HepG2 (cell line): Measurements from ENCODE around the gene ZBTB22. TPM values are rescaled to one million over a fixed set of nuclear protein-coding genes. Genes with fewer than 3 reads are reported as not detected.

Source experiments
- ADNP ChIP-seq: sonication (generic); formaldehyde crosslinking; IDR thresholded peaks from 2 replicates; pipeline ENCODE4 v1.4.0; 2020; ENCODE audit warnings: missing genetic modification reagents
- MXD4 ChIP-seq: IDR thresholded peaks from 2 replicates; pipeline ENCODE4 v1.6.1; 2016; ENCODE audit warnings: mild to moderate bottlenecking, missing biosample characterization, missing genetic modification reagents
- NFE2L1 ChIP-seq: sonication (generic); formaldehyde crosslinking; IDR thresholded peaks from 2 replicates; pipeline ENCODE4 v1.4.0; 2020; ENCODE audit warnings: missing genetic modification reagents, mild to moderate bottlenecking, borderline replicate concordance
- POLR2AphosphoS5 ChIP-seq: IDR thresholded peaks from 2 replicates; pipeline ENCODE4 v1.6.1; 2012; ENCODE audit warnings: low read depth, low read length
- ZFP37 ChIP-seq: sonication (generic); formaldehyde crosslinking; IDR thresholded peaks from 2 replicates; pipeline ENCODE4 v1.4.0; 2020; ENCODE audit warnings: missing genetic modification reagents, borderline replicate concordance
- polyA plus RNA-seq, 8 experiments: library from polyadenylated mRNA; depleted of rRNA in 3 of 8; stranded (reverse) in 7 of 8; unstranded in 1 of 8; fragments of >200 nt; fragmentation: Illumina TruSeq in 4 of 8; extraction: Trizol in 4 of 8; gene quantifications; 2 replicates each; pipeline versions ENCODE4 v1.2.1 to v1.2.3, GENCODE V29; 2011 to 2016; ENCODE audit warnings: low read depth in 4 of 8, missing spikeins in 1 of 8, mixed read lengths in 1 of 8; ENCODE audit not compliant: insufficient read depth in 1 of 8
- total RNA-seq, 5 experiments: library from RNA; depleted of rRNA; stranded (reverse); fragments of >200 nt; fragmentation: Illumina TruSeq; extraction: Trizol; gene quantifications; 2 replicates each; pipeline ENCODE4 v1.2.3, GENCODE V29; 2016; ENCODE audit warnings: low read depth in 1 of 5
- TF ChIP-seq, protein P1 (sequence below): sonication (generic); formaldehyde crosslinking; IDR thresholded peaks from 2 replicates; pipeline ENCODE4 v1.8.1; 2023; ENCODE audit warnings: missing genetic modification reagents, mild to moderate bottlenecking, borderline replicate concordance
- TF ChIP-seq, protein P2 (sequence below): sonication (generic); formaldehyde crosslinking; IDR thresholded peaks from 2 replicates; pipeline ENCODE4 v1.4.0; 2020; ENCODE audit warnings: missing genetic modification reagents
- TF ChIP-seq, protein P3 (sequence below): IDR thresholded peaks from 2 replicates; pipeline ENCODE4 v1.6.1; 2016; ENCODE audit warnings: mild to moderate bottlenecking
- TF ChIP-seq, protein P4 (sequence below): sonication (generic); formaldehyde crosslinking; IDR thresholded peaks from 2 replicates; pipeline ENCODE4 v1.4.0; 2020; ENCODE audit warnings: mild to moderate bottlenecking, missing genetic modification reagents, borderline replicate concordance
- TF ChIP-seq, protein P5 (sequence below): sonication (generic); formaldehyde crosslinking; IDR thresholded peaks from 2 replicates; pipeline ENCODE4 v1.4.0; 2020; ENCODE audit warnings: missing genetic modification reagents, mild to moderate bottlenecking, borderline replicate concordance
- TF ChIP-seq, protein P6 (sequence below): IDR thresholded peaks from 2 replicates; pipeline ENCODE4 v1.6.1; 2016; ENCODE audit warnings: missing compliant biosample characterization, missing genetic modification reagents, borderline replicate concordance
- TF ChIP-seq, protein P7 (sequence below): sonication (generic); formaldehyde crosslinking; IDR thresholded peaks from 2 replicates; pipeline ENCODE4 v1.5.1; 2020; ENCODE audit warnings: missing genetic modification reagents, mild to moderate bottlenecking, borderline replicate concordance
- TF ChIP-seq, protein P8 (sequence below): sonication (generic); formaldehyde crosslinking; IDR thresholded peaks from 2 replicates; pipeline ENCODE4 v1.5.1; 2020; ENCODE audit warnings: mild to moderate bottlenecking, missing genetic modification reagents, moderate library complexity

The ZBTB22 gene
- total and polyA plus RNA-seq, 2 of the 13 experiments (the other 11 are each of a cell fraction or from before 2014, with no cell fraction given) = 8.0 to 10.6 TPM

DNA sequence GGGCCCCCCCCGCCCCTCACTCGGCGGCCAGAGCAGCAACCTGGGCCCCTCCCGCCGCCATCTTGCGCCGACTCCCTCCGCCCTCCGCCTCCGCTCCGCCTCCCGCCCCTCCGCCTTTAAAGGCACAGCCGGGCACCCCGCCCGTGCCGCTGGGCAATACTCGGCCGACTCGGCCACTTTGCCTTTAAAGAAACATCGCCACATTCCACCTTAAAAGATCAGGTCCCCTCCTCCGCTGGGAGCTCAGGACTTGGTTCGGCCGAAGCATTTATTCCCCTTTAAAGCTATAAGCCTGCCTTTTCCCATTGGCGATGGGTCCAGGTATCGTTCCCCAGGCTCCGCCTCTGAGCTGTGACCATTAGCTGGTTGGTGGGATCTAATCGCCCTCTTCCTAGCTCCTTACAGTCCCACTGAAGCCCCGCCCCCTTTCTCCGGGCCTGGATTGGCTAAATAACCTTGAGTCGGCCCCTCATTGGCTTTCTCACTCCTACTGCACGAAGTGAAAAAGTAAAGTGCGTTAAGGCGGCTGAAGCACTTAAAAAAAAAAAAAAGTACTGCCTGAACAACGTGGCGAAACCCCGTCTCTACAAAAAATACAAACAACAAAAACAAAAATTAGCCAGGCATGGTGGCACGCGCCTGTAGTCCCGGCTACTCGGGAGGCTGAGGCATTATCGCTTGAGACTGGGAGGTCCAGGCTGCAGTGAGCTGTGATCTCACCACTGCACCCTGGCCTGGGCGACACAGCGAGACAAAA, at the start of gene ZBTB22 (continued):
- TF ChIP-seq, protein P1, sequence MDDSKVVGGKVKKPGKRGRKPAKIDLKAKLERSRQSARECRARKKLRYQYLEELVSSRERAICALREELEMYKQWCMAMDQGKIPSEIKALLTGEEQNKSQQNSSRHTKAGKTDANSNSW (CRISPR knock-in tag) = no peak
- TF ChIP-seq, protein P2, sequence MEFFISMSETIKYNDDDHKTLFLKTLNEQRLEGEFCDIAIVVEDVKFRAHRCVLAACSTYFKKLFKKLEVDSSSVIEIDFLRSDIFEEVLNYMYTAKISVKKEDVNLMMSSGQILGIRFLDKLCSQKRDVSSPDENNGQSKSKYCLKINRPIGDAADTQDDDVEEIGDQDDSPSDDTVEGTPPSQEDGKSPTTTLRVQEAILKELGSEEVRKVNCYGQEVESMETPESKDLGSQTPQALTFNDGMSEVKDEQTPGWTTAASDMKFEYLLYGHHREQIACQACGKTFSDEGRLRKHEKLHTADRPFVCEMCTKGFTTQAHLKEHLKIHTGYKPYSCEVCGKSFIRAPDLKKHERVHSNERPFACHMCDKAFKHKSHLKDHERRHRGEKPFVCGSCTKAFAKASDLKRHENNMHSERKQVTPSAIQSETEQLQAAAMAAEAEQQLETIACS = no peak
- TF ChIP-seq, protein P3, sequence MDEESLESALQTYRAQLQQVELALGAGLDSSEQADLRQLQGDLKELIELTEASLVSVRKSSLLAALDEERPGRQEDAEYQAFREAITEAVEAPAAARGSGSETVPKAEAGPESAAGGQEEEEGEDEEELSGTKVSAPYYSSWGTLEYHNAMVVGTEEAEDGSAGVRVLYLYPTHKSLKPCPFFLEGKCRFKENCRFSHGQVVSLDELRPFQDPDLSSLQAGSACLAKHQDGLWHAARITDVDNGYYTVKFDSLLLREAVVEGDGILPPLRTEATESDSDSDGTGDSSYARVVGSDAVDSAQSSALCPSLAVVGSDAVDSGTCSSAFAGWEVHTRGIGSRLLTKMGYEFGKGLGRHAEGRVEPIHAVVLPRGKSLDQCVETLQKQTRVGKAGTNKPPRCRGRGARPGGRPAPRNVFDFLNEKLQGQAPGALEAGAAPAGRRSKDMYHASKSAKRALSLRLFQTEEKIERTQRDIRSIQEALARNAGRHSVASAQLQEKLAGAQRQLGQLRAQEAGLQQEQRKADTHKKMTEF (CRISPR knock-in tag) = peak; percentile 53
- TF ChIP-seq, protein P4, sequence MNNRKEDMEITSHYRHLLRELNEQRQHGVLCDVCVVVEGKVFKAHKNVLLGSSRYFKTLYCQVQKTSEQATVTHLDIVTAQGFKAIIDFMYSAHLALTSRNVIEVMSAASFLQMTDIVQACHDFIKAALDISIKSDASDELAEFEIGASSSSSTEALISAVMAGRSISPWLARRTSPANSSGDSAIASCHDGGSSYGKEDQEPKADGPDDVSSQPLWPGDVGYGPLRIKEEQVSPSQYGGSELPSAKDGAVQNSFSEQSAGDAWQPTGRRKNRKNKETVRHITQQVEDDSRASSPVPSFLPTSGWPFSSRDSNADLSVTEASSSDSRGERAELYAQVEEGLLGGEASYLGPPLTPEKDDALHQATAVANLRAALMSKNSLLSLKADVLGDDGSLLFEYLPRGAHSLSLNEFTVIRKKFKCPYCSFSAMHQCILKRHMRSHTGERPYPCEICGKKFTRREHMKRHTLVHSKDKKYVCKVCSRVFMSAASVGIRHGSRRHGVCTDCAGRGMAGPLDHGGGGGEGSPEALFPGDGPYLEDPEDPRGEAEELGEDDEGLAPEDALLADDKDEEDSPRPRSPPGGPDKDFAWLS (CRISPR knock-in tag) = no peak
- TF ChIP-seq MXD4 (CRISPR knock-in tag) (peak; percentile 57; the same call in 1 of the 2 replicates), NFE2L1 (CRISPR knock-in tag) (no peak), ADNP (CRISPR knock-in tag) (no peak), POLR2AphosphoS5 (peak; percentile 63), ZFP37 (CRISPR knock-in tag) (no peak)
- TF ChIP-seq, protein P5, sequence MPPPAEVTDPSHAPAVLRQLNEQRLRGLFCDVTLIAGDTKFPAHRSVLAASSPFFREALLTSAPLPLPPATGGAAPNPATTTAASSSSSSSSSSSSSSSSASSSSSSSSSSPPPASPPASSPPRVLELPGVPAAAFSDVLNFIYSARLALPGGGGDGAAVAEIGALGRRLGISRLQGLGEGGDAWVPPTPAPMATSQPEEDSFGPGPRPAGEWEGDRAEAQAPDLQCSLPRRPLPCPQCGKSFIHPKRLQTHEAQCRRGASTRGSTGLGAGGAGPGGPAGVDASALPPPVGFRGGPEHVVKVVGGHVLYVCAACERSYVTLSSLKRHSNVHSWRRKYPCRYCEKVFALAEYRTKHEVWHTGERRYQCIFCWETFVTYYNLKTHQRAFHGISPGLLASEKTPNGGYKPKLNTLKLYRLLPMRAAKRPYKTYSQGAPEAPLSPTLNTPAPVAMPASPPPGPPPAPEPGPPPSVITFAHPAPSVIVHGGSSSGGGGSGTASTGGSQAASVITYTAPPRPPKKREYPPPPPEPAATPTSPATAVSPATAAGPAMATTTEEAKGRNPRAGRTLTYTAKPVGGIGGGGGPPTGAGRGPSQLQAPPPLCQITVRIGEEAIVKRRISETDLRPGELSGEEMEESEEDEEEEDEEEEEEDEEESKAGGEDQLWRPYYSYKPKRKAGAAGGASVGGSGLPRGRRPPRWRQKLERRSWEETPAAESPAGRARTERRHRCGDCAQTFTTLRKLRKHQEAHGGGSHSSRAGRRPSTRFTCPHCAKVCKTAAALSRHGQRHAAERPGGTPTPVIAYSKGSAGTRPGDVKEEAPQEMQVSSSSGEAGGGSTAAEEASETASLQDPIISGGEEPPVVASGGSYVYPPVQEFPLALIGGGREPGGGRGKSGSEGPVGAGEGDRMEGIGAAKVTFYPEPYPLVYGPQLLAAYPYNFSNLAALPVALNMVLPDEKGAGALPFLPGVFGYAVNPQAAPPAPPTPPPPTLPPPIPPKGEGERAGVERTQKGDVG = no peak
- TF ChIP-seq, protein P6, sequence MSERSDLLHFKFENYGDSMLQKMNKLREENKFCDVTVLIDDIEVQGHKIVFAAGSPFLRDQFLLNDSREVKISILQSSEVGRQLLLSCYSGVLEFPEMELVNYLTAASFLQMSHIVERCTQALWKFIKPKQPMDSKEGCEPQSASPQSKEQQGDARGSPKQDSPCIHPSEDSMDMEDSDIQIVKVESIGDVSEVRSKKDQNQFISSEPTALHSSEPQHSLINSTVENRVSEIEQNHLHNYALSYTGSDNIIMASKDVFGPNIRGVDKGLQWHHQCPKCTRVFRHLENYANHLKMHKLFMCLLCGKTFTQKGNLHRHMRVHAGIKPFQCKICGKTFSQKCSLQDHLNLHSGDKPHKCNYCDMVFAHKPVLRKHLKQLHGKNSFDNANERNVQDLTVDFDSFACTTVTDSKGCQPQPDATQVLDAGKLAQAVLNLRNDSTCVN = no peak
- TF ChIP-seq, protein P7, sequence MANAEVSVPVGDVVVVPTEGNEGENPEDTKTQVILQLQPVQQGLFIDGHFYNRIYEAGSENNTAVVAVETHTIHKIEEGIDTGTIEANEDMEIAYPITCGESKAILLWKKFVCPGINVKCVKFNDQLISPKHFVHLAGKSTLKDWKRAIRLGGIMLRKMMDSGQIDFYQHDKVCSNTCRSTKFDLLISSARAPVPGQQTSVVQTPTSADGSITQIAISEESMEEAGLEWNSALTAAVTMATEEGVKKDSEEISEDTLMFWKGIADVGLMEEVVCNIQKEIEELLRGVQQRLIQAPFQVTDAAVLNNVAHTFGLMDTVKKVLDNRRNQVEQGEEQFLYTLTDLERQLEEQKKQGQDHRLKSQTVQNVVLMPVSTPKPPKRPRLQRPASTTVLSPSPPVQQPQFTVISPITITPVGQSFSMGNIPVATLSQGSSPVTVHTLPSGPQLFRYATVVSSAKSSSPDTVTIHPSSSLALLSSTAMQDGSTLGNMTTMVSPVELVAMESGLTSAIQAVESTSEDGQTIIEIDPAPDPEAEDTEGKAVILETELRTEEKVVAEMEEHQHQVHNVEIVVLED (CRISPR knock-in tag) = 0 out of 2 replicates have a peak, but pooled peaks have one; percentile 29
- TF ChIP-seq, protein P8, sequence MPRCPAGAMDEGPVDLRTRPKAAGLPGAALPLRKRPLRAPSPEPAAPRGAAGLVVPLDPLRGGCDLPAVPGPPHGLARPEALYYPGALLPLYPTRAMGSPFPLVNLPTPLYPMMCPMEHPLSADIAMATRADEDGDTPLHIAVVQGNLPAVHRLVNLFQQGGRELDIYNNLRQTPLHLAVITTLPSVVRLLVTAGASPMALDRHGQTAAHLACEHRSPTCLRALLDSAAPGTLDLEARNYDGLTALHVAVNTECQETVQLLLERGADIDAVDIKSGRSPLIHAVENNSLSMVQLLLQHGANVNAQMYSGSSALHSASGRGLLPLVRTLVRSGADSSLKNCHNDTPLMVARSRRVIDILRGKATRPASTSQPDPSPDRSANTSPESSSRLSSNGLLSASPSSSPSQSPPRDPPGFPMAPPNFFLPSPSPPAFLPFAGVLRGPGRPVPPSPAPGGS = no peak
